GM23248 (cell line): ENCODE results near the gene KCNIP3.

Experiments
- EZH2 ChIP-seq: fragments of 200-600 bp; sonication (generic); IDR thresholded peaks from 2 replicates; pipeline ENCODE4 v1.6.1; 2018; ENCODE audit warnings: antibody characterized with exemption, mild to moderate bottlenecking; ENCODE audit not compliant: insufficient read depth, poor library complexity, severe bottlenecking
- EZH2phosphoT487 ChIP-seq: fragments of 200-600 bp; sonication (generic); IDR thresholded peaks from 2 replicates; pipeline ENCODE4 v1.6.1; 2018; ENCODE audit warnings: antibody characterized with exemption, moderate library complexity, mild to moderate bottlenecking, low read depth; ENCODE audit not compliant: insufficient read depth

GRCh38 chr2:95326433-95327140 lies 29.4 kb downstream of the KCNIP3 start:
- TF ChIP-seq EZH2 (no peak), EZH2phosphoT487 (no peak)
